Ovary (tissue), 9 donors: ENCODE data around the gene EVC2. TPM values are rescaled to one million over a fixed set of nuclear protein-coding genes. Genes with fewer than 3 reads are reported as not detected.

Experiments used
- DNase-seq, 5 donors: peaks; one replicate each; pipeline ENCODE4 v3.0.0-alpha.2; 2019 to 2020
- H3K27ac ChIP-seq, 2 donors: fragments of 200-600 bp; one replicate each; pipeline versions ENCODE4 v1.5.1 to v1.8.0; 2019 to 2022
- H3K27me3 ChIP-seq: fragments of 200-600 bp; one replicate; pipeline ENCODE4 v1.8.0; 2022
- H3K36me3 ChIP-seq: fragments of 200-600 bp; sonication (generic); one replicate; pipeline ENCODE4 v1.5.1; 2019
- H3K4me1 ChIP-seq: one replicate; pipeline ENCODE4 v1.8.1; 2013; ENCODE audit warnings: mild to moderate bottlenecking, moderate library complexity; ENCODE audit not compliant: insufficient read depth
- H3K4me3 ChIP-seq: fragments of 200-600 bp; sonication (generic); one replicate; pipeline ENCODE4 v1.5.1; 2017
- H3K9me3 ChIP-seq, 2 donors: fragments of 200-600 bp in 1 of 2; sonication (generic) in 1 of 2; one replicate each; pipeline versions ENCODE4 v1.5.1 to v1.8.1; 2013 to 2019; ENCODE audit warnings: mild to moderate bottlenecking in 1 of 2, moderate library complexity in 1 of 2
- EP300 ChIP-seq: sonication (generic); formaldehyde crosslinking; IDR thresholded peaks from one replicate; pipeline ENCODE4 v1.6.1; 2017; ENCODE audit warnings: antibody characterized with exemption
- POLR2A ChIP-seq: fragments of 450-650 bp; IDR thresholded peaks from one replicate; pipeline ENCODE4 v1.6.1; 2017; ENCODE audit warnings: antibody characterized with exemption, mild to moderate bottlenecking, moderate library complexity
- WGBS, 3 donors: extraction: QIAGEN DNeasy Blood & Tissue Kit in 1 of 3; methylation state at CpG; one replicate each; pipeline versions ENCODE4 v1.1.5 to v1.1.7; 2013 to 2017; 5-methylcytosine and 5-hydroxymethylcytosine counted together
- intact Hi-C, 4 donors: fragments of 100-400 bp; cut with DNase I; formaldehyde crosslinking; loops; one replicate each; pipeline versions ENCODE4 v1.11.0 to v1.15.1; 2022 to 2023
- polyA plus RNA-seq, 2 donors: library from polyadenylated mRNA; stranded (reverse); fragments of 200-250 nt in 1 of 2; fragments of 350-450 nt in 1 of 2; fragmentation: Illumina TruSeq in 1 of 2; extraction: RNeasy Lipid Tissue Mini Kit (QIAGEN cat#74804) in 1 of 2; gene quantifications; one replicate each; pipeline ENCODE4 v1.2.3, GENCODE V29; 2013 to 2014
- total RNA-seq, 7 donors: library from RNA; depleted of rRNA in 2 of 7; stranded (reverse); fragments of >200 nt in 2 of 7; fragmentation: NEBNext Ultra II Directional in 3 of 7; extraction: Animal tissue kit (Norgen Biotek cat#: 25700) in 3 of 7; gene quantifications; one replicate each; pipeline versions ENCODE4 v1.1.0 to v1.2.4, GENCODE V29; 2016 to 2023
- TF ChIP-seq, protein P1 (sequence below), 3 donors: fragments of 450-650 bp in 2 of 3; fragments of 200-600 bp in 1 of 3; IDR thresholded peaks; one replicate each; pipeline versions ENCODE4 v1.5.1 to v1.8.0; 2016 to 2022; ENCODE audit warnings: antibody characterized with exemption in 3 of 3, mild to moderate bottlenecking in 1 of 3
- donor health status: DM: no; HTN: no; CAD: no; lungs with moderate emphysema.
- donor health status: DM: no; HTN: no; CAD: no.
- donor health status: Bipolar disorder and iron deficiency.
- donor health status: DM: yes; HTN: yes; CAD: no.
- donor health status: DM: no; HTN: no; CAD: no.
- donor health status: DM: yes; HTN: yes; CAD: no.

Gene EVC2
- total and polyA plus RNA-seq, 9 donors, result 8.1 to 19.4 (median 14.0) TPM

DNA sequence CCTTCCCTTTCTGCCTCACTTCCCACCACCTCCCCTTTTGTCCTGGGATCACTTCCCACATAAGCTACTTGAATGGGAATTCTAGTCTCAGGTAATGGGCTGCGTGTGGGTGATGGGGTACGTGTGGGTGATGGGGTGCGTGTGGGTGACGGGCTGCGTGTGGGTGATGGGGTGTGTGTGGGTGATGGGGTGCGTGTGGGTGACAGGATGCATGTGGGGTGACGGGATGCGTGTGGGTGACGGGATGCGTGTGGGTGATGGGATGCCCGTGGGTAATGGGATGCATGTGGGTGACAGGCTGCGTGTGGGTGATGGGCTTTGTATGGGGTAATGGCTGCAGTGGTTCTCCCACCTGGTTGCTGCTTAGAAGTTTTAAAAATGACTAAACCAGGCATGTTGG is 43.6 kb downstream of the EVC2 start:
- no peaks in the 10 kb centered on the region for H3K36me3 ChIP-seq

DNA sequence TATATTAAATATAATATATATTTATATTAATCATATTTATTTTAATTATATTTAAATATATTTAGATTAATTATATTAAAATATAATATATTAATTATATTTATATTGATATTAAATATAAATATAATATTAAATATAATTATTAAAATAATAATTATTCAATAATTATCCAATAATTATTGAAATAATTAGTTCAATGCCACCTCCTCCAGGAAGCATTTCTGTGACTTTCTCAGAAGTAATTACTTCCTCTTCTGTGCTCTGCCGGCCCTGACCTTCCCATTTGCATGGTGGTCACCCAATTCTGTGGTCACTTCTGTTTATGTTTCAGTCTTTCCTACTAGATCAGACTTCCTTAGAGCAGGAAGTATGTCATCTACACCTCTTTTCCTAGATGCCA is 45.8 kb downstream of the EVC2 start:
- H3K4me3 ChIP-seq, result no peak overlapping the region
- no peak overlapping the region for H3K27ac ChIP-seq
- WGBS, 3 donors, result 87 to 93% (median 88%) methylated on average over 1 of the region's 1 CpG
- H3K36me3 ChIP-seq, result no peaks in the 10 kb centered on the region
- no peak for DNase-seq
- no peak for TF ChIP-seq POLR2A
- no peak for TF ChIP-seq EP300
- TF ChIP-seq, protein P1, sequence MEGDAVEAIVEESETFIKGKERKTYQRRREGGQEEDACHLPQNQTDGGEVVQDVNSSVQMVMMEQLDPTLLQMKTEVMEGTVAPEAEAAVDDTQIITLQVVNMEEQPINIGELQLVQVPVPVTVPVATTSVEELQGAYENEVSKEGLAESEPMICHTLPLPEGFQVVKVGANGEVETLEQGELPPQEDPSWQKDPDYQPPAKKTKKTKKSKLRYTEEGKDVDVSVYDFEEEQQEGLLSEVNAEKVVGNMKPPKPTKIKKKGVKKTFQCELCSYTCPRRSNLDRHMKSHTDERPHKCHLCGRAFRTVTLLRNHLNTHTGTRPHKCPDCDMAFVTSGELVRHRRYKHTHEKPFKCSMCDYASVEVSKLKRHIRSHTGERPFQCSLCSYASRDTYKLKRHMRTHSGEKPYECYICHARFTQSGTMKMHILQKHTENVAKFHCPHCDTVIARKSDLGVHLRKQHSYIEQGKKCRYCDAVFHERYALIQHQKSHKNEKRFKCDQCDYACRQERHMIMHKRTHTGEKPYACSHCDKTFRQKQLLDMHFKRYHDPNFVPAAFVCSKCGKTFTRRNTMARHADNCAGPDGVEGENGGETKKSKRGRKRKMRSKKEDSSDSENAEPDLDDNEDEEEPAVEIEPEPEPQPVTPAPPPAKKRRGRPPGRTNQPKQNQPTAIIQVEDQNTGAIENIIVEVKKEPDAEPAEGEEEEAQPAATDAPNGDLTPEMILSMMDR (IDR thresholded peaks at IDR 0.05), result no peak
- H3K27me3 ChIP-seq, result no peaks in the 10 kb centered on the region
- H3K4me1 ChIP-seq, result no peaks in the 10 kb centered on the region
- no peaks in the 10 kb centered on the region for H3K9me3 ChIP-seq
- intact Hi-C loops, result no loop called here

More for the DNA sequence above, 43.6 kb downstream of the EVC2 start:
- DNase-seq, result no peak
- intact Hi-C loops, result no loop called here
- no peaks in the 10 kb centered on the region for H3K9me3 ChIP-seq
- H3K27me3 ChIP-seq, result no peaks in the 10 kb centered on the region
- no peak overlapping the region for H3K27ac ChIP-seq
- no peak overlapping the region for H3K4me3 ChIP-seq
- no peaks in the 10 kb centered on the region for H3K4me1 ChIP-seq
- 93 to 94% (median 93%) methylated on average over 12 of the region's 12 CpGs for WGBS, 3 donors
- no peak for TF ChIP-seq EP300
- TF ChIP-seq POLR2A, result no peak
- TF ChIP-seq, protein P1 (IDR thresholded peaks at IDR 0.05), result no peak

DNA sequence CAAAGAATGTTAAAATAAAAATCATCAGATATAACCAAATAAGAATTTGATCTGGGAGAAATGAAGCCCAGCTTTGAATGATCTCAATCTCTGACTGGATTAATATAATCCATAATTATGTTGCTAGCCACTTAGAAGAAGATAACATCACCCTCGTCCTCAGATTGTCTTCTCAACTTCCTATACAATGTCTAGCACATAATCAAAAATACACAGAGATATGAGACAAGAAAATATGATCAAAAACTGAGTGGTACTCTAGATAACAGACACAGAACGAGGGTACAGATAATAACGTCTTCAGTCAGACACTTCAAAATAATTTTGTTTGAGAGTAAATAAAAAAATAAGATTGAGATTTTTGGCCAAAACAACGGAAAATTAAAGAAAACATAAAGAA is 47.1 kb downstream of the EVC2 start:
- Histone ChIP-seq H3K27me3 (no peaks in the 10 kb centered on the region), H3K4me3 (no peak overlapping the region), H3K4me1 (no peaks in the 10 kb centered on the region), H3K36me3 (no peaks in the 10 kb centered on the region), H3K9me3 (no peaks in the 10 kb centered on the region), H3K27ac (no peak overlapping the region)
- TF ChIP-seq POLR2A (no peak), EP300 (no peak)
- TF ChIP-seq, protein P1 (IDR thresholded peaks at IDR 0.05), result no peak
- DNase-seq, result no peak
- intact Hi-C loops, result no loop called here
- 93 to 94% (median 93%) methylated on average over 4 of the region's 4 CpGs for WGBS, 3 donors

DNA sequence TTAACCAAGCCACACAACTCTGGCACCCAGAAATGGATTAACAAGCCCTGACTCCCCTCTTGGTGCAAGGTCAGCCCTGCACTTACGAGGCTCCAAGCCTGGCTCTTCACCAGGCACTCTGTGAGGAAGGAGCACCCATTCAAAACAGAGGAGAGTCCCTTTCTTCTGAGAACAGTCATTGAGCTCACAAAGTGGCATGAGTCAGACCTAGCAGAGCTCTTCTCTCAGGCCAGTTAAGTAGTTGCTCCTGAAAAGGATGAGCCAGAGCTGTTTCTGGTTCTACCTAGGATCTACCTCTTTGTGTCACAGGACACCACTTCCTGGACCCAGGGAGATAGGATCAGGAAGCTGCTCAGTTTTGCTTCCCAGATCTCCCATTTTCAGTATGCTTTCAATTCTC is 48.2 kb downstream of the EVC2 start:
- no peaks in the 10 kb centered on the region for H3K4me1 ChIP-seq
- no peak overlapping the region for H3K27ac ChIP-seq
- no peak for DNase-seq
- WGBS, 3 donors, result 90 to 95% (median 95%) methylated on average over 1 of the region's 1 CpG
- no peak overlapping the region for H3K4me3 ChIP-seq
- intact Hi-C loops, result no loop called here
- no peaks in the 10 kb centered on the region for H3K36me3 ChIP-seq
- no peaks in the 10 kb centered on the region for H3K9me3 ChIP-seq
- no peaks in the 10 kb centered on the region for H3K27me3 ChIP-seq
- TF ChIP-seq EP300 (no peak), POLR2A (no peak)
- TF ChIP-seq, protein P1 (IDR thresholded peaks at IDR 0.05), result no peak
